DOHH2 (cell line): ENCODE data around the gene GPR107.

Source experiments
- H3F3A ChIP-seq: fragments of 200-600 bp; sonication (generic), shearing (Covaris generic); 2 replicates; pipeline ENCODE4 v1.6.0; 2016; ENCODE audit warnings: antibody characterized with exemption, mild to moderate bottlenecking; ENCODE audit not compliant: control insufficient read depth, insufficient read depth
- H3K27ac ChIP-seq: fragments of 200-600 bp; sonication (generic); 2 replicates; pipeline ENCODE4 v1.5.1; 2014; ENCODE audit warnings: low read depth, mild to moderate bottlenecking, low read length, moderate library complexity
- H3K27me3 ChIP-seq: fragments of 200-600 bp; sonication (generic); 2 replicates; pipeline ENCODE4 v1.6.1; 2014; ENCODE audit warnings: mild to moderate bottlenecking, low read length, mixed read lengths; ENCODE audit not compliant: control insufficient read depth
- H3K36me3 ChIP-seq: fragments of 200-600 bp; sonication (generic); 2 replicates; pipeline ENCODE4 v1.6.1; 2014; ENCODE audit warnings: mild to moderate bottlenecking, low read length, moderate library complexity, mixed read lengths; ENCODE audit not compliant: control insufficient read depth
- H3K4me1 ChIP-seq: fragments of 200-600 bp; sonication (generic); 2 replicates; pipeline ENCODE4 v1.6.1; 2014; ENCODE audit warnings: mild to moderate bottlenecking, low read length, mixed read lengths; ENCODE audit not compliant: control insufficient read depth
- H3K4me2 ChIP-seq: fragments of 200-600 bp; sonication (generic); 2 replicates; pipeline ENCODE4 v1.6.0; 2014; ENCODE audit warnings: mild to moderate bottlenecking, low read length, moderate library complexity
- H3K4me3 ChIP-seq: fragments of 200-600 bp; sonication (generic); 2 replicates; pipeline ENCODE4 v1.5.1; 2014; ENCODE audit warnings: mild to moderate bottlenecking, low read length, mixed read lengths
- H3K79me2 ChIP-seq: fragments of 200-600 bp; sonication (generic); 2 replicates; pipeline ENCODE4 v1.6.1; 2014; ENCODE audit warnings: mild to moderate bottlenecking, low read length, mixed read lengths; ENCODE audit not compliant: control insufficient read depth
- H3K9me2 ChIP-seq: fragments of 200-600 bp; sonication (generic); replicated peaks from 2 replicates; pipeline ENCODE4 v1.6.1; 2014; ENCODE audit warnings: mild to moderate bottlenecking, low read length, mixed read lengths; ENCODE audit not compliant: control insufficient read depth
- H3K9me3 ChIP-seq: fragments of 200-600 bp; sonication (generic); 2 replicates; pipeline ENCODE4 v1.6.1; 2014; ENCODE audit warnings: antibody characterized with exemption, low read length, mixed read lengths; ENCODE audit not compliant: control insufficient read depth, insufficient read depth
- H4K20me1 ChIP-seq: fragments of 200-600 bp; sonication (generic); 2 replicates; pipeline ENCODE4 v1.6.0; 2014; ENCODE audit warnings: low read depth, mild to moderate bottlenecking, antibody characterized with exemption, low read length, moderate library complexity; ENCODE audit not compliant: control insufficient read depth, insufficient read depth
- TF ChIP-seq, protein P1 (sequence below): fragments of 200-600 bp; sonication (generic); IDR thresholded peaks from one replicate; pipeline ENCODE4 v1.5.1; 2014; ENCODE audit warnings: antibody characterized with exemption, mild to moderate bottlenecking, low read depth, low read length; ENCODE audit not compliant: poor library complexity, severe bottlenecking

GPR107 gene

GRCh38 chr9:130188860-130189481, 135.3 kb downstream of the GPR107 start:
- H4K20me1 ChIP-seq: no peaks in the 10 kb centered on the region
- no peaks in the 10 kb centered on the region for H3K9me2 ChIP-seq
- no peaks in the 10 kb centered on the region for H3K79me2 ChIP-seq
- no peak overlapping the region for H3K27ac ChIP-seq
- no peaks in the 10 kb centered on the region; the same call in 1 of the 2 replicates for H3K27me3 ChIP-seq
- H3K36me3 ChIP-seq: no peaks in the 10 kb centered on the region
- H3F3A ChIP-seq: no peaks in the 10 kb centered on the region
- TF ChIP-seq, protein P1, sequence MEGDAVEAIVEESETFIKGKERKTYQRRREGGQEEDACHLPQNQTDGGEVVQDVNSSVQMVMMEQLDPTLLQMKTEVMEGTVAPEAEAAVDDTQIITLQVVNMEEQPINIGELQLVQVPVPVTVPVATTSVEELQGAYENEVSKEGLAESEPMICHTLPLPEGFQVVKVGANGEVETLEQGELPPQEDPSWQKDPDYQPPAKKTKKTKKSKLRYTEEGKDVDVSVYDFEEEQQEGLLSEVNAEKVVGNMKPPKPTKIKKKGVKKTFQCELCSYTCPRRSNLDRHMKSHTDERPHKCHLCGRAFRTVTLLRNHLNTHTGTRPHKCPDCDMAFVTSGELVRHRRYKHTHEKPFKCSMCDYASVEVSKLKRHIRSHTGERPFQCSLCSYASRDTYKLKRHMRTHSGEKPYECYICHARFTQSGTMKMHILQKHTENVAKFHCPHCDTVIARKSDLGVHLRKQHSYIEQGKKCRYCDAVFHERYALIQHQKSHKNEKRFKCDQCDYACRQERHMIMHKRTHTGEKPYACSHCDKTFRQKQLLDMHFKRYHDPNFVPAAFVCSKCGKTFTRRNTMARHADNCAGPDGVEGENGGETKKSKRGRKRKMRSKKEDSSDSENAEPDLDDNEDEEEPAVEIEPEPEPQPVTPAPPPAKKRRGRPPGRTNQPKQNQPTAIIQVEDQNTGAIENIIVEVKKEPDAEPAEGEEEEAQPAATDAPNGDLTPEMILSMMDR: no peak
- no peak overlapping the region for H3K4me3 ChIP-seq
- no peak overlapping the region for H3K4me2 ChIP-seq
- H3K4me1 ChIP-seq: no peaks in the 10 kb centered on the region
- no peaks in the 10 kb centered on the region for H3K9me3 ChIP-seq
